Stimulated activated CD8-positive, alpha-beta memory T cell treated with anti-CD3 and anti-CD28 coated beads, Interleukin-15, amount 100 ng/mL, for 24 hours (primary cell): Measurements from ENCODE around the gene RLF.

Experiments
- DNase-seq: peaks from one replicate; pipeline ENCODE4 v3.0.0-alpha.2; 2020; ENCODE audit warnings: low read depth

Gene RLF

DNA sequence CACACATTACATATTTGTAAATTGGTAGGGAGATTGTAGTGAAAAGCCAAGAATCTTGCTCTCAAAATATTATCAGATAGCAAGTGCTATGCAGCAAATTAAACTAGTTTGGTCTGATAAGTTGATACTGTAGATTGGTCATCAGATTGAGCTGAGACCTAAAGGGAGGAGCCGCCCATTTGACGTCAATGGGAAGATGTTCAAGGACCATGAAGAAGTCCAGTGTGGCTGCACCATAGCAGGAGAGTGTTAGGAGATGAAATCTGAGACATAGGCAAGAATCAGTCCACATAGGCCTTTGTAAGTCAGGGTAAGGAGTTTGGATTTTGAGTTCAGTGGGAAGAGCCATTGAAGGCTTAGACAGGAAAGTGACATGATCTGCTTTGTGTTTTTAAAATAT, 113.1 kb downstream of the RLF start:
- DNase-seq = no peak

DNA sequence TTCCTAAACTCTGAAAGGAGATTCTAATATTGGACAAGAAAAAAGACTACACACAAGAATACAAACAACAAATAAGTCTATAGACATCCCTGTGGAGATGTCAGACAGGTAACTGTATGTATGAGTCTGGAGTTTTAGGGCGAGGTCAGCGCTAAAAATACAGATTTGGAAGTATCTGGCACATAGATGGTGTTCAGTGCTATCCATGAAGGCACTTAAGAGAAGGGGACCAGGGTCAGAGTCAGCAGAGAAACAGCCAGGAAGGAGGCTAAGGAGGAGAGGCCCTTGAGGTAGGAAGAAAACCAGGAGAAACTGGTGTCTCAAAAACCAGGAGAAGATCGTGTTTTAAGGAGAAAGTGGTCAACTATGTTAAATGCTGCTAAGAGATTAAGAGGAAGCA, 114.9 kb downstream of the RLF start:
- DNase-seq = no peak

DNA sequence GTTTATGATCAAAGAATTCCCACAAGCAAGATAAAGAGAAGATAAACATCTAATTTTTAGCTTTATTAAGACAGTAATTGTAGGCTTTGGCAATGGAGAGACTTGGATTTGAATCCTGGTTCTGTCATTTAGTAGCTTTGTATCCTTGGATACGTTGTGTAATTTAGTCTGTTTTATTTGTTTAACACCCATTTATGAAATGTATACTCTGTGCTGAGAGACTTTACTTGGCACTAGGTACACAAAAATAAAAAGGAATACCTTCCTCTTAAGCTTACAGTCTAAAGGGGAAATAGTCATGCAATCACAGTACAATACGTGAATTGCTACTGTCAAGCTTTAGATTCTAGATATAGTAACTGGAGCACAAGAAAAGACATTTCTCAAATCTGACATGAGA, 120.7 kb downstream of the RLF start:
- DNase-seq = no peak
